HG03039 (cell line): Measurements from ENCODE around the gene ARMCX1.
A peak's percentile ranks its signal among the peaks of the same experiment; 100 is the strongest.
"Not testable (repeated sequence)": the region's sequence is repeated elsewhere in the genome, so short reads cannot be mapped to it uniquely, and the experiment has no call there.

Source experiments
- ATAC-seq: cut with Tn5 transposase; IDR thresholded peaks from one replicate; pipeline ENCODE4 v1.9.1; 2021; ENCODE audit warnings: mild to moderate bottlenecking, moderate library complexity; ENCODE audit not compliant: unreplicated experiment

Gene ARMCX1

GRCh38 chrX:101550362-101550750 is at the start of gene ARMCX1:
ARMCX1 (plus strand) TSS chrX:101550547; CDS start chrX:101552931, 2,384 bp downstream.
- peak; percentile 46 for ATAC-seq

- ATAC-seq = not testable (repeated sequence)
Measured at GRCh38 chrX:101502929-101503328, 47.4 kb upstream of the ARMCX1 start.

GRCh38 chrX:101507372-101507771 is 43.0 kb upstream of the ARMCX1 start:
- no peak for ATAC-seq

GRCh38 chrX:101507986-101508385 is 42.4 kb upstream of the ARMCX1 start:
- no peak for ATAC-seq

- ATAC-seq = no peak
Measured at GRCh38 chrX:101530944-101531343, 19.4 kb upstream of the ARMCX1 start.

GRCh38 chrX:101539116-101539515 is 11.2 kb upstream of the ARMCX1 start:
- ATAC-seq = no peak

GRCh38 chrX:101550751-101551379 is 518 bp downstream of the ARMCX1 start:
- ATAC-seq = no peak

GRCh38 chrX:101551380-101551767 is 1.0 kb downstream of the ARMCX1 start:
- no peak for ATAC-seq

- no peak for ATAC-seq
Measured at GRCh38 chrX:101552714-101553113, 2.4 kb downstream of the ARMCX1 start.

GRCh38 chrX:101564651-101565050 is 14.3 kb downstream of the ARMCX1 start:
- ATAC-seq = no peak

- peak; percentile 97 for ATAC-seq
Measured at GRCh38 chrX:101595739-101596419, 45.5 kb downstream of the ARMCX1 start.

GRCh38 chrX:101599592-101599991 is 49.2 kb downstream of the ARMCX1 start:
- ATAC-seq = not testable (repeated sequence)

- ATAC-seq = no peak
Measured at GRCh38 chrX:101602077-101602476, 51.7 kb downstream of the ARMCX1 start.
